ENCODE measurements around the gene CHMP4B. TPM values are rescaled to one million over a fixed set of nuclear protein-coding genes. Genes with fewer than 3 reads are reported as not detected.

CHMP4B gene
- total and polyA plus RNA-seq, 7 donors, result 72.5 to 267 (median 151) TPM

DNA sequence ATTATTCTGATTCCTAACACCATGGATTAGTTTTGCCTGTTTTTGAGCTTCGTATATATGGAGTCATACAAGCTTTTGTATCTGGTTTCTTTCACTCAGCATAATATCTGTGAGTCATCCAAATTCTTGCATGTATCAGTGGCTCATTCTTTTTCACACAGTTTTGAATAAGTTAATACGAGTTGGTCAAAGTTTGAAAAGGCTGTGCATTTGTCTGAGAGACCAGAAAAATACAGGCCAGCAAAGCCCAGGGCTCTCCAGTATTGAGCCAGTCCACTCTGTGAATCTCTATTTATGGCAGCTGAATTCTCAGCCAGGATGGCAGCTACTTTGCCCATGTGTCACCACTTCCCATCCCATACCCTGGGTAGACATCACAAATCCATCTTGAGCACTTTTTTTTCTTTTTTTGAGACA, 7.2 kb upstream of the CHMP4B start:
- H3K36me3 ChIP-seq (ENCODE audit: insufficient read depth in 1 of 2, low read depth in 1 of 2), result no peaks in the 10 kb centered on the region
- no peak overlapping the region for H3K4me3 ChIP-seq
- no peaks in the 10 kb centered on the region for H3K27me3 ChIP-seq (ENCODE audit: insufficient read depth in 3 of 3, low read length in 2 of 3)
- WGBS, 3 donors, result 50 to 76% (median 56%) methylated on average over 2 of the region's 2 CpGs
- ATAC-seq, result peak; percentile 78 to 93 (median 92)
- TF ChIP-seq, protein P1, sequence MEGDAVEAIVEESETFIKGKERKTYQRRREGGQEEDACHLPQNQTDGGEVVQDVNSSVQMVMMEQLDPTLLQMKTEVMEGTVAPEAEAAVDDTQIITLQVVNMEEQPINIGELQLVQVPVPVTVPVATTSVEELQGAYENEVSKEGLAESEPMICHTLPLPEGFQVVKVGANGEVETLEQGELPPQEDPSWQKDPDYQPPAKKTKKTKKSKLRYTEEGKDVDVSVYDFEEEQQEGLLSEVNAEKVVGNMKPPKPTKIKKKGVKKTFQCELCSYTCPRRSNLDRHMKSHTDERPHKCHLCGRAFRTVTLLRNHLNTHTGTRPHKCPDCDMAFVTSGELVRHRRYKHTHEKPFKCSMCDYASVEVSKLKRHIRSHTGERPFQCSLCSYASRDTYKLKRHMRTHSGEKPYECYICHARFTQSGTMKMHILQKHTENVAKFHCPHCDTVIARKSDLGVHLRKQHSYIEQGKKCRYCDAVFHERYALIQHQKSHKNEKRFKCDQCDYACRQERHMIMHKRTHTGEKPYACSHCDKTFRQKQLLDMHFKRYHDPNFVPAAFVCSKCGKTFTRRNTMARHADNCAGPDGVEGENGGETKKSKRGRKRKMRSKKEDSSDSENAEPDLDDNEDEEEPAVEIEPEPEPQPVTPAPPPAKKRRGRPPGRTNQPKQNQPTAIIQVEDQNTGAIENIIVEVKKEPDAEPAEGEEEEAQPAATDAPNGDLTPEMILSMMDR (IDR thresholded peaks at IDR 0.05), result no peak
- no peaks in the 10 kb centered on the region for H3K4me1 ChIP-seq
- intact Hi-C loops (cut with DNase I), result no loop called here
- DNase-seq, result no peak
- no peaks in the 10 kb centered on the region for H3K9me3 ChIP-seq
- peak overlapping the region; percentile 41 for H3K27ac ChIP-seq

DNA sequence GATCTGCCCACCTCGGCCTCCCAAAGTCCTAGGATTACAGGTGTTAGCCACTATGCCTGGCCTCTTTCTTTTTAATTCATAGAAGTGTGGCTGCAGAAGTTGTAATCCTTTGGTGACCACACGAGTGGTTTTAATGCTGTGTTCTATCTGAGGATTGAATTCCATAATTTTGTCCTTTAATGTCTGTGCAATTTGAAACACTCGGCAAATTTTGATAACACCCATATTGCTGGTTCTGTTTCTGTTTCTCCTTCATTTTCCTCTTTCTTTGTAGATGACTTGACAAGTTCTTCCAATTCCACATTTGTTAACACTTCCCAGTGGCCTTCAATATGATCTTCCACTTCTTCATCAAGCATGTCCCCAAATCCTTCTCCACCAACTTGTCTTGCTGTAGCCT, 2.8 kb upstream of the CHMP4B start:
- peaks cover 0 to 1% of the 10 kb centered on the region in 2 donors for H3K36me3 ChIP-seq (ENCODE audit: insufficient read depth in 1 of 2, low read depth in 1 of 2)
- no peak for DNase-seq
- intact Hi-C loops (cut with DNase I), result no loop called here
- H3K9me3 ChIP-seq, result no peaks in the 10 kb centered on the region
- TF ChIP-seq, protein P1 (IDR thresholded peaks at IDR 0.05), result no peak
- 89 to 92% (median 92%) methylated on average over 3 of the region's 3 CpGs for WGBS, 3 donors
- H3K27me3 ChIP-seq (ENCODE audit: insufficient read depth in 3 of 3, low read length in 2 of 3), result no peaks in the 10 kb centered on the region
- no peak overlapping the region for H3K27ac ChIP-seq
- peaks cover 14% of the 10 kb centered on the region for H3K4me1 ChIP-seq
- ATAC-seq, result no peak
- H3K4me3 ChIP-seq, result no peak overlapping the region

DNA sequence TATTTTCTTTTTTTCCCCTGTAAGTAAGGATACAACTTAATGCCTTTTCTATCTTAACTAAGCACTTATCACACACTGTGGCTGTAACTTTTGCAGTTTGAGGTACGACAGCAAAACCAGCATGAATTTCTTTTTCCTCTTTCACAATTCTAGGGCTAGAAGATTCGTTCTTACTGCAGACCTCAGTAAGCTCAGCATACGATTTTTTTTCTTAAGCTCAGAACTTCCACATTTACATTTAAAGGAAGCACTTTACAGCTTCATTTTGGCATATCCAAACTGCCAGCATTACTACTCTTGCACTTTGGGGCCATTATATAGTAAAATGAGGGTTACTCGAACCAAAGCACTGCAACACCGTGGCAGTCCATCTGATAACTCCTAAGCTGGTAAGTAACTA, 889 bp upstream of the CHMP4B start:
- WGBS, 3 donors, result 57 to 64% (median 63%) methylated on average over 5 of the region's 5 CpGs
- no peak for ATAC-seq
- peak overlapping the region; percentile 94 for H3K4me3 ChIP-seq

DNA sequence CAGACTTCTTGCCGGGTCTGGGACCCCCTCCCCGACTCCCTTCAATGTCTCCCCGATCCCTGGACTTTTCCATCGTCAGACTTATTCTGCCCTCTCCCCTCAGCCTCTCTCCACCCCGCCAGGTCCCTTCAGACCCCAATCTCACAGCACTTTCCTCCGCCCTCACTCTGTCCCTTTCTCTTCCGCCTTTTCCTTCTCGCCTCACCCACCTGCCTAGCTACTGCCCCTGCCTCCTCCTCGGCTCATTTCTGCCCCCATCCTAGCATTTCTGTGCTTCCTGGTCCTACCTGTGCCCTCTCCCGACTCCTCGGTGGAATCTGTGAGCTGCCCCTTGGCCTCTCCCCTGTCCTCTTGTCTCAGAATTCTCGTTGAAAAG, 616 bp downstream of the CHMP4B start:
- ATAC-seq, result peak in 1 of 4 donors; percentile 5
- Histone ChIP-seq H3K4me1 (peaks cover 37% of the 10 kb centered on the region), H3K36me3 (ENCODE audit: insufficient read depth in 1 of 2, low read depth in 1 of 2) (peaks cover 4 to 6% of the 10 kb centered on the region in 2 donors), H3K9me3 (no peaks in the 10 kb centered on the region), H3K27ac (peak overlapping the region; percentile 95), H3K27me3 (ENCODE audit: insufficient read depth in 3 of 3, low read length in 2 of 3) (no peaks in the 10 kb centered on the region), H3K4me3 (peak overlapping the region; percentile 94)
- intact Hi-C loops (cut with DNase I), result loop anchor here in 1 of 2 donors (2.0 kb wide), 1 partner anchor 301 kb away; the partner anchor contains the start of gene EIF2S2
- DNase-seq, result no peak
- 0 to 1% (median 0%) methylated on average over 12 of the region's 12 CpGs for WGBS, 3 donors
- TF ChIP-seq, protein P1 (IDR thresholded peaks at IDR 0.05), result no peak

More for the DNA sequence above, 889 bp upstream of the CHMP4B start:
- Histone ChIP-seq H3K9me3 (no peaks in the 10 kb centered on the region), H3K36me3 (ENCODE audit: insufficient read depth in 1 of 2, low read depth in 1 of 2) (peaks cover under 1 to 3% of the 10 kb centered on the region in 2 donors), H3K4me1 (peaks cover 33% of the 10 kb centered on the region), H3K27me3 (ENCODE audit: insufficient read depth in 3 of 3, low read length in 2 of 3) (no peaks in the 10 kb centered on the region), H3K27ac (no peak overlapping the region)
- TF ChIP-seq, protein P1 (IDR thresholded peaks at IDR 0.05), result no peak
- intact Hi-C loops (cut with DNase I), result loop anchor here in 1 of 2 donors (2.0 kb wide), 1 partner anchor 303 kb away; the partner anchor contains the start of gene EIF2S2
- DNase-seq, result no peak

Data from psoas muscle (tissue), 8 donors.